Right ventricle myocardium inferior (tissue), 1 donor: ENCODE data around the gene MPIG6B. TPM values are rescaled to one million over a fixed set of nuclear protein-coding genes. Genes with fewer than 3 reads are reported as not detected.

Experiments
- ATAC-seq: fragments of 200-7000 bp; cut with Tn5 transposase; one replicate; pipeline ENCODE4 v1.9.1; 2020; ENCODE audit warnings: mild to moderate bottlenecking, moderate library complexity
- DNase-seq: peaks from one replicate; pipeline ENCODE4 v3.0.0; 2021; ENCODE audit errors: missing footprints
- intact Hi-C: fragments of 100-400 bp; cut with DNase I; formaldehyde crosslinking; loops from one replicate; pipeline ENCODE4 v1.11.0; 2022
- long read RNA-seq: library from polyadenylated mRNA; unstranded; transcript quantifications from one replicate; pipeline ENCODE4 v2.0.0, GENCODE V29; 2021
- total RNA-seq: library from RNA; stranded (reverse); fragmentation: NEBNext Ultra II Directional; extraction: Animal tissue kit (Norgen Biotek cat#: 25700); gene quantifications from one replicate; pipeline ENCODE4 v1.2.1, GENCODE V29; 2021
- donor health status: DM: no; HTN: yes; CAD: no; lungs with severe emphysema.

The MPIG6B gene, protein sequence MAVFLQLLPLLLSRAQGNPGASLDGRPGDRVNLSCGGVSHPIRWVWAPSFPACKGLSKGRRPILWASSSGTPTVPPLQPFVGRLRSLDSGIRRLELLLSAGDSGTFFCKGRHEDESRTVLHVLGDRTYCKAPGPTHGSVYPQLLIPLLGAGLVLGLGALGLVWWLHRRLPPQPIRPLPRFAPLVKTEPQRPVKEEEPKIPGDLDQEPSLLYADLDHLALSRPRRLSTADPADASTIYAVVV
- 0.70 TPM for total RNA-seq
- long read RNA-seq, result 0 reads

- ATAC-seq (no peak), DNase-seq (peak; percentile 49)
- intact Hi-C loops, result no loop called here
Measured at GRCh38 chr6:31723245-31723979, at the start of gene MPIG6B. MPIG6B (plus strand) TSS chr6:31723373; CDS start chr6:31723384, 11 bp downstream.

DNA sequence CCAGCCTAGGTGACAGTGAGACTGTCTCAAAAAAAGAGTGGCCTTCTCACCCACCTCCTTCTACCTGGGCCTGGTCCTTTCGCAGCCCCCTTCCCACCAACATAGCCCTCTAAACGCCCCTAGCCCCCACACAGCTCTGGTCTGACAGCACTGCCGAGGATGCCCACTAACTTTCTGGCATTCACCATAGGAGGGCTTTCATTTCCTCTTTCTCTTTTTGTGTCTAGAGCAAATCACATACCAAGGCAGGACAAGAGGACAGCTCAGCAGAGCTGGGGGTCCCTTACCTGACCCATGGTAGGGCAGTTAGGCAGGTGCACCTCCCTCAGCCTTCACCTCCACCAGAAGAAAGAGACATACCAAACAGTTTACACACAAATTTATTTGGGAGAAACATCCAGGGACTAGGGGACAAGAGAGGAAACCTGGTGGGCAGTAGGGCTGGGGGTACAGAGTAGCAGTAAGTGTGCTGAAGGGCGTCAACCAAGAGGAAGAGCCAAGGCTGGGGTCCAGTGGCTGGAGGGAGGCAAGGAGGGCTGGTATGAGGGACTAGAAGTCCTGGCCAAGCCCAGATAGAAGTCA, 46.8 kb upstream of the MPIG6B start:
- intact Hi-C loops, result no loop called here
- DNase-seq (no peak), ATAC-seq (no peak)

GRCh38 chr6:31676904-31677303, 46.3 kb upstream of the MPIG6B start:
- intact Hi-C loops, result no loop called here
- no peak for ATAC-seq
- no peak for DNase-seq

DNA sequence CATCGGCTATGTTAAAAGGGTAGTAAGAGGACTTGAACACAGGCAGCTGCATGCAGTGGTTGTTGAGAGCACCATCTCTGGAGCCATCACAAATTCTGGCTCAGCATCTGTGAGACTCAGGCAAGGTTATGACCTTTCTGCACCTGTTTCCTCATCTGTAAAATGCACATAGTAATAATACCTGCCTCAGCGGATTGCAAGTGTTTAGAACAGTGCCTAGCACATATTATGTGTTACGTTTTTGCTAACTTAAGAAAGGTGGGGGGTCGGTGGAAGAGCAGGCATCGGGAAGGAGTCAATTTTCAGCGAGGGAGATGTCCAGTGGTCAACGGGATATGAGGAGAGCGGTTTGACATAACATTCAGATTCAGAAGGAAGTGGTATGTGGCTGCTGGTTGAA, 45.2 kb upstream of the MPIG6B start:
- DNase-seq (no peak), ATAC-seq (no peak)
- intact Hi-C loops, result no loop called here

DNA sequence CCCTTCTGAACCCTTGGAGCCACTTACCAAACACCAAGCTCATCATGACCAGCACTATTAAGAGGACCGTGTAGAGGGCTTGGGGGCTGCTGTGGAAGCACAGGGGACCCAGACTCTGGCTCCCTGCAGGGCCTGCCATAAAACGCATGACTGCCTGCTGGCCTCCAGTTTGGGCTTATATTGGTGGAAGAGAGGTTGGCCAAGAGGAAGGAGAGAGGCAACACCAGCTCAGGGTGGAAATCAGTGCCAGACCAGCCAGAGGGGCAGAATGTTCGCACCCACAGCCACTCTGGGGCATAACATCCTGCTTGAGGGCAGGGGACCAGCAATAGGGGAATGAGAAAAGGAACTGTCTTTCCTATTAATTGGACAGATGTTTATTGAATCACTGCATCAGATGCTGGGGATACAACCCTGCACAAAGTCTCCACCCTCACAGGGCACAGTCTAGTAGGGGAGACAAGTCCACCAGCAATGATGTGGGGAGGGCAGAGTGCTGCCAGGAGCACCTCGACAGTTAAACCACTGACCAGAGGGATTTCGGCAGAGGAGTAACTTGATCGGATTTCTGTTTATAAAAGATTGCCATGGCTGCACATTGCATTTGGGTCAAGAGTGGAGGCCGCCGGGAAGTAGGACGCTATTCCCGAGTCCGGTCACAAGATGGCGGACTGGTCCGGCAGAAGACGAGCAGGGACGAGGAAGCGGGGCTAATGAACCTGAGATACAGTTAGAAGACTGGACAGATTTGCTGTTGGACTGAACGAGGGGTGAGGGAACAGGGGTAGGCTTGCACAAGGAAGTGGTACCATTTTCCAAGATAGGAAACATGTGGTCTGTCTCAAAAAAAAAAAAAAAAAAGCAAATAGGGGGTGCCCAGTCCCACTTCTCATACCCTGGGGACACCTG, 42.7 kb upstream of the MPIG6B start, which contains the start of gene LY6G5C:
Gene LY6G5C (minus strand): TSS at position 842 of the 909 bp plus-strand sequence. CDS start 694 bp downstream, at position 148.
- intact Hi-C loops, result loop anchor here (2.0 to 10.0 kb wide), 6 partner anchors 48 to 272 kb away; partner anchors contain the start of genes DDAH2 and NEU1
- DNase-seq, result peak; percentile 89

DNA sequence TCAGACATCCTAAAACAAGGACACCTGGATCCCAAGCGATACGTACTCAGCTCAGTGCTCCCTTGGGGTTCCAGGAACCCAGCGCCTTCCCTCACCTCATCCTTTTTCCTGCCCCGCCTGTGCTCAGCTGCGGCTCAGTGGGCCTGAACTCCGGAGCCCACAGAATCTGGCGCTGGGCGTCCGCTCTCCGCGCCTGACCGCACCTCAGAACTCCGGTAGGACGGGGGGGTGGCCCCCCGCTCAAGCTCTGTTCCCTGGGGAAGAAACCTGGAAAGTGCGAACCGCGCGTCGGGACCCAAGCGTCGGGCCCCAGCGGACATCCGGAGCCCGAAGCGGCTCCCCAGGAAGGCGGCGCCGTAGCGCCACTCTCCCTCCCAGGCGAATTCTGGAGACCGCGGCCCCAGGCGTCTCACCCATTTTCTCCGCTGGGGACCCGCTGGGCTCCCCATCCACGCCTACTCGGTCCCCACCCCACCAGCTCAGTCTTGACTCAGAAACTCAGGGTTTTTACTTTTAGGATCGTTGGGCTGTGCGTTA, 42.0 kb upstream of the MPIG6B start:
- intact Hi-C loops, result loop anchor here (2.0 to 10.0 kb wide), 6 partner anchors 48 to 272 kb away; partner anchors contain the start of genes DDAH2 and NEU1
- DNase-seq, result no peak
- ATAC-seq, result peak; percentile 48

More for the DNA sequence above, 42.7 kb upstream of the MPIG6B start, which contains the start of gene LY6G5C:
- ATAC-seq, result peak; percentile 91

DNA sequence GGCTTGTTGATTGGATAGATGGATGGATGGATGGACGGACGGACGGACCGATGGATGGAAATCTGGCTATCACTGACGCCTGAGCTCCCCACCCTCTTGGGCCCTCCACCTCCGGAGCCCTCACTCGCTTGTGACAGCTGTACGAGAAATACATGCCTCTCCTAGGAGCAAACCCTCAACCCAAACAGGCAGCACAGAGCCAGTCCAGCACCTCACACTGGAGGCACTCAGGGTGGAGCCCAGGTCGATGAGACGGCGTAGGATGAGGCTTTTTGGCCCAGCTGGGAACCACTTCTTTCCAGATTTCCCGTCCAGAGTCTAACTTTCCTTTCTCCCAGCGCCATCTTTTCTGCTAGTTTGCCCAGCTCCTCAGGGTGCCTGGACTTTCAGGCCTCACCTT, 39.6 kb upstream of the MPIG6B start:
- ATAC-seq, result no peak
- intact Hi-C loops, result loop anchor here (5.0 to 10.0 kb wide), 2 partner anchors 149 to 181 kb away; partner anchors contain the start of gene NEU1

DNA sequence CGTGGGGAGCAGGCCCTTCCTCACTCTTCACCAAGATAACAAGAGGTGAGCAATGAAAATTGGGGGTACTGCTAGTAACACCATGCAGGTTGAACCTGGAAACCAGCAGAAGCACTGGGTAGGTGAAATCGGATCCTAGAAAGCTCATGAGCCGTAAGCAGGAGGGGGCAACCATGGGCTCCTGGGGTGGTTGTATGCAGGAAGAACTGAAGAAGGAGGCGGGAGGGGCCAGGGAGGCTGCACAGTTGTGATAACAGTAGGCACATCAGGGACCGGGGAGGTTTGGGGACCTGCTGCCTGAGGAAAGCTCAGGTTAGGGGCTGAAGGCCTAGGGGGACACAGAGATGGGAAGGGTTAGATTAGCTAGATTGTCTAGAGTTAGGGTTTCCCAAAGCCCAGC, 36.7 kb upstream of the MPIG6B start:
- no peak for DNase-seq
- intact Hi-C loops, result loop anchor here (10.0 kb wide), 1 partner anchor 178 kb away; the partner anchor contains the start of gene NEU1

More for the DNA sequence above, 39.6 kb upstream of the MPIG6B start:
- DNase-seq, result no peak

GRCh38 chr6:31687321-31687720, 35.9 kb upstream of the MPIG6B start:
- ATAC-seq (no peak), DNase-seq (no peak)
- intact Hi-C loops, result loop anchor here (10.0 kb wide), 1 partner anchor 177 kb away; the partner anchor contains the start of gene NEU1

More for the DNA sequence above, 36.7 kb upstream of the MPIG6B start:
- no peak for ATAC-seq

DNA sequence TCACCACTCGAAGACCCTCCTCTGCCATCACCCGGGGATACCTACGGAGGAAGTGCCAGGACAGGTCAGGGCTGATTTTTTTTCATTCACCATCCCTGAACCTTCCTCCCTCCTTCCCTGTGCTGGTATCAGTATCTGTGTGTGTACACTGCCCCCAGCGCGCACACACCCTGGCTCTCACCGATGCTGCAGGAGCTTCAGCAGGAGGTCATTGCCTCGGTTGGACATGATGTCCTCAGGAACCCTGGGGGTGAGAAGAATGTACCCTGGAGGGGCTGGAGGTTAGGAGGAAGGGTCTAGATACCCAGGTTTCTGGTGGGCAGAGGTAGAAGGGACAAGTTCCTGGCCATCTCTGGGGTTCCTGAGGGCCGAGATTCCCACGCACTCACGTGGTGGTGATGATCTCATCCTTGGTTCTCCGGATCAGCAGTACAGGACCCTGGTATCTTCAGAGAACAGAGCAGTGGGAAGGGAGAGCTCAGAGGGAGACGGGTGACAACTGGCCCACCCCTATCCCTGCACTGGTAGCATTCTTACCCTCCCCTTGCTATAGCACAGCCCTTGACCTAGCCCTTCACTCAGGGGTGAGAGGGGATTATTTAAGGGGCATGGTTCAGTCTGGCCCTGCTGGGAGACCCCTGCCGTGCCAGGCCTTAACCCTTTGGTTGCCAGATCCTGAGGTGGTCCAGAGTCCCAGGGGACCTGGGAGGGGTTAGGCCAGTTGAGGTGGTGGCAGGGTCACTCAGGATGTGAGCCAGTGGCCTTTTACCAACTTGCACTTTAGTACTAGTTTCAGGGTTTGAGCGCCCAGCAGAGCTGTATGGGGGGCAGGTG, 35.1 kb upstream of the MPIG6B start:
- ATAC-seq, result no peak
- DNase-seq, result no peak
- intact Hi-C loops, result loop anchor here (10.0 kb wide), 1 partner anchor 177 kb away; the partner anchor contains the start of gene NEU1

DNA sequence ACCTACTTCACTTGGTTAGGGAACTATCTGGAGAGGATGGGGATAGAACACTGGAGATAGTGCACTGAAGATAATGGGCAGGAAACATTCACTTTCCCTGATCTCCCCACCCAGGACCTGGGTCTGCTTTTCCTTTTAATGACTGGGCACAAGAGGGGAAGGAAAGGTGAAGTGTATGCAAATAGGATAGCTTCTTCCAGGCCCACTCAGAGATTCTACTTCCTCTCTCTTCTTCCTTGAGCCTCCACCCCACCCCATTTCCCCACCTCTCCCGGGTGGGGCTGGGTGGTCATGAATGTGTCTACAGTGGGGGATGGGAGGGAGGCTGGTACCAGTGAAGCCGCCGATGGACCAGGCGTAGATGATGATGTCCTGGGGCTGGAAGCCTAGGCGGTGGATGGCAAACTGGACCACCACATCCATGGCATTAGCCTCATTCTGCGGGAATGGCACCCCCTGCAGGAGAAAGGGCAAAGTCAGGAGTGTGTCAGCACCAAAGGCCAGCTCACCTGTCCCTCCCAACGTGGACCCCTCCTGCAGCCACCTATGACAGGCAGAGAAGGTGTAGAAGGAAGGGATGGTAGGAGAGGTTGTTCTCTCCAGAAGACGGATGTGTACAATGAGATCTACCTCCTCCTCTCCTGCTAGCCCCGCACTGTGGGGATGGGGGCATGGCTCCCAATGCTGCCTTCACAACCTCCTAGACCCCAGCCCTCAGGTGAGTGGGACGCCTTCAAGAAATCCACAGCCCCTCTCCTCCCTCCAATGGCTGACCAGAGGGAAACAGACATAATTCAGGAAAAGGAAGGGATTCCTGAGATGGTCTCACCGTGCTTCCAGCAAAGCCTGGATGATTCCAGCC, 33.7 kb upstream of the MPIG6B start:
- intact Hi-C loops, result loop anchor here (10.0 kb wide), 1 partner anchor 175 kb away; the partner anchor contains the start of gene NEU1
- no peak for ATAC-seq

DNA sequence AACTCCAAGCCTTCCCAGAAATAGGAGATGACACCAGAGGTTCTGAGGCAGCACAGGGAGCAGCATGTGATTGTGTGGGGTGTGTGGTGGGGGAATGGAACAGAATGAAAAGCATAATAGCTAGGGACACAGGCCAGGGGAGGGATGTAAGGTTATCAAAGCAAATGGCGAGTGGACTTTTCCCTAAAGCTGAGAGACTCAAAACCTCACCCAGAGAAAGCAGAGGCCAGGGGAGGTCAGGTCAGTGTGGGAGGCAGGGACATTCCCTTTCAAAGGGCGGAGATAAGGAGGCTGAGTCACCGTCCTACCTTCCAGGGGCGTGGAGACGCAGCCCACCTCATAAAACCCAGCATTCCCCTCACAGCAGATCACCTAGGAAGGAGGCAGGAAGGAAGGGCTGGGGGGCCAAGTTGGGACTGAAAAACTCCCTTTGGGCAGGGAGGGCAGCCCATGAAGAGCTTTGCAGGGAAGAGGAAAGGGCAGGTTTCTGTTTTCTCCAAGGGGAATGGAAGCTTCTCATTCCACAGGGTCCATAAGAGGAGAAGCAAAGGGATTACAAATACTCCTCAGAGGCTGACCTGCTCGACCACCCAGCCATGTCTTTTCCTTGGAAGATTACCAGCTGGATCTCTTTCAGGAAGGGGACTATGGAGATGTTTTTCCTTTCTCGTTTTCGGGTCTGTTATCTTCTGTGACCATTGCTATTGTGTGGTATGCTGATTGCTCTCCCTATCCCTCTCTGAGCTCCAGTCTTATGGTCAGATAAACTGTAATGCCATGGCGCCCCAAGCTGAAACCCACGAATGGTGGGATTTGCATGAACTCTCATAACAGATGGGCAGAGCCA, 32.7 kb upstream of the MPIG6B start:
- intact Hi-C loops, result no loop called here
- ATAC-seq (no peak), DNase-seq (no peak)

More for the DNA sequence above, 33.7 kb upstream of the MPIG6B start:
- no peak for DNase-seq

- DNase-seq (no peak), ATAC-seq (no peak)
- intact Hi-C loops, result no loop called here
Measured at GRCh38 chr6:31691078-31691463, 32.1 kb upstream of the MPIG6B start.

DNA sequence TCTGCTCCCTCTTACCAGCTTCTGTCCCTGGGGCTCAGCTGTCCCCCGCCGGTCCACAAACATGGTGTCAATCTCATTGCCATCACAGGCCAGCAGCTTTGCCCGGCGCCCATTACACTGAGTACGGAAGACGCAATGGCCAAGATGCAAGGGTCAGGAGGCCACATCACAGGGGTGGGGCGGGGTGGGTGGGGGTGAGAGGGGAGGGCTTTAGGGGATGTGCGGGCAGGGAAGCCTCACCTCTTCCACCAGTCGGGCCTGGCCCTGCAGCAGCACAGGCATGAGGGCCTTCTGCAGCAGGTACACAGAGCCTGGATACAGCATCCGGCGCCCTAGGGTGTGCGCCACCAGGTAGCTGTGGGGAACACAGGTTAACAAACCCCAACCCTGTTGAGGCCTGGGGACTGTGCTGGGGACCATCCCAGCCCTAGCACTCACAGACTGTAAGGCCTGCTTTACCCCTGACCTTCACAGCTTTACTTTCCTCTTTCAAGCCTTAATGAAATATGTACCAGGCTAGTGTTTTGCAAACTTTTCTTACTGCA, 31.5 kb upstream of the MPIG6B start:
- intact Hi-C loops, result no loop called here
- DNase-seq (no peak), ATAC-seq (no peak)

DNA sequence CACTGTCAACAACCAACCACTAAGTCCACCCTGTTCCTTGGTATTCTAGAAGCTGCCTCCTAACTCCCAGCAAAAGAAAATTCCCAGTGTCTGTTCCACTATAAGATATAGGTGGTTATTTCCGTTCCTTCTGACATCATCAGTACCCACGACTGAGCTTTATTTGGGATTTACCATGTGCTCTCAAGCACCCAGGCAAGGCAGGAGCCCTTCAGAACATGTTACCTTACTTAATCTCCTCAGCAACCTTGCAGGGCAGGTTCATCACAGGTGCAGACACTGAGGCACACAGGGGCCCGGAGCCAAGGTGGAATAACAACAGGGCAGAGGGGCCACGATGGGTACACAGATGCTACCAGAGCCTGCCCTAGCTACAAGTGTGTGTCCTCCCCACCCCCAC, 30.8 kb upstream of the MPIG6B start:
- ATAC-seq, result no peak
- intact Hi-C loops, result no loop called here
- no peak for DNase-seq
